Measurements from ENCODE around the gene PANK4. TPM values are rescaled to one million over a fixed set of nuclear protein-coding genes. Genes with fewer than 3 reads are reported as not detected.

The PANK4 gene
- total and polyA plus RNA-seq, 4 donors = 6.2 to 26.8 (median 12.6) TPM

- TF ChIP-seq RAD21 (IDR thresholded peaks at IDR 0.05) = no peak
- TF ChIP-seq NR2F2 (IDR thresholded peaks at IDR 0.05) = no peak
- no peak for TF ChIP-seq CTCF (IDR thresholded peaks at IDR 0.05; ENCODE audit: low read depth, low read length, missing input control)
- no peak for TF ChIP-seq HNF4G (IDR thresholded peaks at IDR 0.05)
- H3K9me3 ChIP-seq (ENCODE audit: control insufficient read depth in 4 of 4, low read length in 3 of 4) = no peaks in the 10 kb centered on the region
- no peak overlapping the region for H3K27ac ChIP-seq (ENCODE audit: low read depth in 1 of 2, low read length in 2 of 2)
- H3K27me3 ChIP-seq (ENCODE audit: control insufficient read depth in 4 of 4, insufficient read depth in 4 of 4, low read length in 3 of 4) = no peaks in the 10 kb centered on the region
- H3K9ac ChIP-seq (ENCODE audit: low read depth in 1 of 2, low read length in 2 of 2) = no peak overlapping the region
- H3K4me3 ChIP-seq (ENCODE audit: low read depth in 1 of 3, low read length in 3 of 3) = no peak overlapping the region
- peaks cover 0 to 14% (median 2%) of the 10 kb centered on the region in 4 donors for H3K4me1 ChIP-seq (ENCODE audit: control insufficient read depth in 4 of 4, insufficient read depth in 4 of 4, low read length in 3 of 4)
- 63% methylated on average over 9 of the region's 9 CpGs for WGBS
- DNase-seq (ENCODE audit: low spot score) = no peak
- H3K36me3 ChIP-seq (ENCODE audit: control insufficient read depth in 4 of 4, insufficient read depth in 3 of 4, low read depth in 1 of 4, low read length in 3 of 4) = no peaks in the 10 kb centered on the region
These were observed 11.4 kb upstream of the PANK4 start for GRCh38 chr1:2537784-2538115.

GRCh38 chr1:2535981-2536380, 9.6 kb upstream of the PANK4 start:
- Histone ChIP-seq H3K36me3 (ENCODE audit: control insufficient read depth in 4 of 4, insufficient read depth in 3 of 4, low read depth in 1 of 4, low read length in 3 of 4) (no peaks in the 10 kb centered on the region), H3K9ac (ENCODE audit: low read depth in 1 of 2, low read length in 2 of 2) (no peak overlapping the region), H3K27me3 (ENCODE audit: control insufficient read depth in 4 of 4, insufficient read depth in 4 of 4, low read length in 3 of 4) (no peaks in the 10 kb centered on the region), H3K4me3 (ENCODE audit: low read depth in 1 of 3, low read length in 3 of 3) (no peak overlapping the region), H3K9me3 (ENCODE audit: control insufficient read depth in 4 of 4, low read length in 3 of 4) (no peaks in the 10 kb centered on the region), H3K27ac (ENCODE audit: low read depth in 1 of 2, low read length in 2 of 2) (no peak overlapping the region), H3K4me1 (ENCODE audit: control insufficient read depth in 4 of 4, insufficient read depth in 4 of 4, low read length in 3 of 4) (peaks cover 0 to 16% (median 5%) of the 10 kb centered on the region in 4 donors)
- 80% methylated on average over 9 of the region's 9 CpGs for WGBS
- no peak for TF ChIP-seq TAF1 (conservative IDR thresholded peaks at IDR 0.05)
- no peak for TF ChIP-seq CTCF (IDR thresholded peaks at IDR 0.05; ENCODE audit: low read depth, low read length, missing input control)
- TF ChIP-seq HNF4A (conservative IDR thresholded peaks at IDR 0.05) = no peak
- no peak for TF ChIP-seq RAD21 (IDR thresholded peaks at IDR 0.05)
- TF ChIP-seq ATF3 (IDR thresholded peaks at IDR 0.05) = no peak
- no peak for TF ChIP-seq RXRA (IDR thresholded peaks at IDR 0.05)
- TF ChIP-seq SP1 (IDR thresholded peaks at IDR 0.05) = no peak
- no peak for DNase-seq (ENCODE audit: low spot score)

- H3K36me3 ChIP-seq (ENCODE audit: control insufficient read depth in 4 of 4, insufficient read depth in 3 of 4, low read depth in 1 of 4, low read length in 3 of 4) = no peaks in the 10 kb centered on the region
- no peak overlapping the region for H3K27ac ChIP-seq (ENCODE audit: low read depth in 1 of 2, low read length in 2 of 2)
- no peak overlapping the region for H3K9ac ChIP-seq (ENCODE audit: low read depth in 1 of 2, low read length in 2 of 2)
- no peak overlapping the region for H3K4me3 ChIP-seq (ENCODE audit: low read depth in 1 of 3, low read length in 3 of 3)
- TF ChIP-seq ATF3 (IDR thresholded peaks at IDR 0.05) (no peak), SP1 (IDR thresholded peaks at IDR 0.05) (no peak), JUND (IDR thresholded peaks at IDR 0.05) (no peak), REST (IDR thresholded peaks at IDR 0.05) (no peak), FOXA1 (IDR thresholded peaks at IDR 0.05) (no peak), ZBTB33 (IDR thresholded peaks at IDR 0.05) (no peak)
- no peaks in the 10 kb centered on the region for H3K27me3 ChIP-seq (ENCODE audit: control insufficient read depth in 4 of 4, insufficient read depth in 4 of 4, low read length in 3 of 4)
- H3K4me1 ChIP-seq (ENCODE audit: control insufficient read depth in 4 of 4, insufficient read depth in 4 of 4, low read length in 3 of 4) = peaks cover 4 to 21% (median 9%) of the 10 kb centered on the region in 4 donors
- DNase-seq (ENCODE audit: low spot score) = no peak
- H3K9me3 ChIP-seq (ENCODE audit: control insufficient read depth in 4 of 4, low read length in 3 of 4) = no peaks in the 10 kb centered on the region
- WGBS = 33% methylated on average over 27 of the region's 27 CpGs
These were observed 9.1 kb upstream of the PANK4 start for GRCh38 chr1:2535455-2535854.

All from liver (tissue), 9 donors.